Keratinocyte (primary cell): ENCODE data around the gene COQ7. TPM values are rescaled to one million over a fixed set of nuclear protein-coding genes. Genes with fewer than 3 reads are reported as not detected.

Source experiments
- DNase-seq: peaks from one replicate; pipeline ENCODE4 v3.0.0-alpha.2; 2011; ENCODE audit warnings: low read depth, missing footprints, low spot score
- FAIRE-seq: peaks from 2 replicates; lab custom pipeline; 2011; peaks lifted over from hg19 to GRCh38; lab: Jason Lieb, UNC
- H2AFZ ChIP-seq: 2 replicates; pipeline ENCODE4 v1.6.0; 2012; ENCODE audit warnings: low read length, control low read depth, inconsistent platforms; ENCODE audit not compliant: control insufficient read depth
- H3K27ac ChIP-seq: 2 replicates; pipeline ENCODE4 v1.5.1; 2011; ENCODE audit warnings: low read length; ENCODE audit not compliant: control insufficient read depth, insufficient read depth
- H3K27me3 ChIP-seq: 3 replicates; pipeline ENCODE4 v1.6.0; 2011; ENCODE audit warnings: low read length; ENCODE audit not compliant: control insufficient read depth, insufficient read depth; ENCODE audit errors: extremely low read depth
- H3K36me3 ChIP-seq, 2 experiments: 2 replicates in 1 of 2; 3 replicates in 1 of 2; pipeline ENCODE4 v1.5.1; 2011; ENCODE audit warnings: low read length in 2 of 2, mild to moderate bottlenecking in 1 of 2; ENCODE audit not compliant: control insufficient read depth in 2 of 2, insufficient read depth in 2 of 2; ENCODE audit errors: extremely low read depth in 1 of 2
- H3K4me1 ChIP-seq: 3 replicates; pipeline ENCODE4 v1.5.1; 2011; ENCODE audit warnings: low read length; ENCODE audit not compliant: control insufficient read depth, insufficient read depth; ENCODE audit errors: extremely low read depth
- H3K4me2 ChIP-seq: 3 replicates; pipeline ENCODE4 v1.6.0; 2011; ENCODE audit warnings: low read depth, low read length; ENCODE audit not compliant: control insufficient read depth, insufficient read depth; ENCODE audit errors: extremely low read depth
- H3K4me3 ChIP-seq, 3 experiments: fragments of 200-600 bp in 1 of 3; sonication (generic) in 1 of 3; 2 replicates in 2 of 3; 3 replicates in 1 of 3; pipeline ENCODE4 v1.5.1; 2011 to 2016; ENCODE audit warnings: low read length in 3 of 3, mild to moderate bottlenecking in 3 of 3, control low read depth in 2 of 3, inconsistent platforms in 1 of 3, low read depth in 1 of 3, mixed read lengths in 1 of 3, mixed run types in 1 of 3, moderate library complexity in 1 of 3; ENCODE audit not compliant: control insufficient read depth in 2 of 3, insufficient read depth in 2 of 3; ENCODE audit errors: extremely low read depth in 1 of 3
- H3K79me2 ChIP-seq: 2 replicates; pipeline ENCODE4 v1.6.0; 2012; ENCODE audit warnings: low read length; ENCODE audit not compliant: control insufficient read depth, insufficient read depth
- H3K9ac ChIP-seq: 3 replicates; pipeline ENCODE4 v1.6.0; 2011; ENCODE audit warnings: low read length; ENCODE audit not compliant: control insufficient read depth, insufficient read depth; ENCODE audit errors: extremely low read depth
- H3K9me1 ChIP-seq: 3 replicates; pipeline ENCODE4 v1.6.0; 2011; ENCODE audit warnings: low read length; ENCODE audit not compliant: control insufficient read depth, insufficient read depth; ENCODE audit errors: extremely low read depth
- H3K9me3 ChIP-seq: 2 replicates; pipeline ENCODE4 v1.5.1; 2012; ENCODE audit warnings: low read depth, low read length; ENCODE audit not compliant: control insufficient read depth
- H4K20me1 ChIP-seq: 3 replicates; pipeline ENCODE4 v1.6.0; 2011; ENCODE audit warnings: low read length; ENCODE audit not compliant: control insufficient read depth, insufficient read depth; ENCODE audit errors: extremely low read depth
- EZH2 ChIP-seq: IDR thresholded peaks from one replicate; pipeline ENCODE4 v1.6.1; 2012; ENCODE audit warnings: inconsistent platforms, mild to moderate bottlenecking, low read length, moderate library complexity
- dilution Hi-C: fragments of 300-500 bp; cut with MboI; formaldehyde crosslinking; loops from one replicate; pipeline ENCODE4 v1.7.0; 2020; ENCODE audit warnings: low sequenced_read_pairs; ENCODE audit not compliant: extremely low pct_ligation_motif_present
- polyA plus RNA-seq, 5 experiments: library from polyadenylated mRNA; depleted of rRNA in 3 of 5; stranded (reverse) in 3 of 5; stranded (forward) in 1 of 5; unstranded in 1 of 5; fragments of >200 nt; gene quantifications; 1 replicate in 1 of 5; 2 replicates in 3 of 5; 3 replicates in 1 of 5; pipeline versions ENCODE4 v1.2.1 to v1.2.3, GENCODE V29; 2011 to 2012; ENCODE audit warnings: missing spikeins in 2 of 5, low read depth in 1 of 5, low replicate concordance in 1 of 5
- TF ChIP-seq, protein P1 (sequence below), 3 experiments: IDR thresholded peaks in 1 of 3; conservative IDR thresholded peaks in 1 of 3; optimal IDR thresholded peaks in 1 of 3; 2 replicates in 2 of 3; 3 replicates in 1 of 3; pipeline versions ENCODE3 to v1.5.1; 2011; ENCODE audit warnings: low read length in 3 of 3, mild to moderate bottlenecking in 3 of 3, moderate library complexity in 2 of 3, control low read depth in 1 of 3, inconsistent platforms in 1 of 3; ENCODE audit not compliant: insufficient read depth in 2 of 3; ENCODE audit errors: extremely low read depth in 1 of 3

Gene COQ7
- polyA plus RNA-seq, 1 donor (not counting 4 experiments of a cell fraction or from before 2014, with no cell fraction given), result 11.0 TPM

- Histone ChIP-seq H3K9me3 (no peaks in the 10 kb centered on the region), H3K4me2 (no peak overlapping the region), H3K79me2 (no peaks in the 10 kb centered on the region), H2AFZ (no peak overlapping the region), H3K36me3 (peaks cover 13 to 15% of the 10 kb centered on the region in 2 experiments), H3K9me1 (no peaks in the 10 kb centered on the region), H3K4me3 (no peak overlapping the region), H3K27me3 (no peaks in the 10 kb centered on the region), H3K9ac (no peak overlapping the region), H3K4me1 (no peaks in the 10 kb centered on the region), H3K27ac (no peak overlapping the region), H4K20me1 (no peaks in the 10 kb centered on the region)
- FAIRE-seq (no peak), DNase-seq (no peak)
- TF ChIP-seq, protein P1, sequence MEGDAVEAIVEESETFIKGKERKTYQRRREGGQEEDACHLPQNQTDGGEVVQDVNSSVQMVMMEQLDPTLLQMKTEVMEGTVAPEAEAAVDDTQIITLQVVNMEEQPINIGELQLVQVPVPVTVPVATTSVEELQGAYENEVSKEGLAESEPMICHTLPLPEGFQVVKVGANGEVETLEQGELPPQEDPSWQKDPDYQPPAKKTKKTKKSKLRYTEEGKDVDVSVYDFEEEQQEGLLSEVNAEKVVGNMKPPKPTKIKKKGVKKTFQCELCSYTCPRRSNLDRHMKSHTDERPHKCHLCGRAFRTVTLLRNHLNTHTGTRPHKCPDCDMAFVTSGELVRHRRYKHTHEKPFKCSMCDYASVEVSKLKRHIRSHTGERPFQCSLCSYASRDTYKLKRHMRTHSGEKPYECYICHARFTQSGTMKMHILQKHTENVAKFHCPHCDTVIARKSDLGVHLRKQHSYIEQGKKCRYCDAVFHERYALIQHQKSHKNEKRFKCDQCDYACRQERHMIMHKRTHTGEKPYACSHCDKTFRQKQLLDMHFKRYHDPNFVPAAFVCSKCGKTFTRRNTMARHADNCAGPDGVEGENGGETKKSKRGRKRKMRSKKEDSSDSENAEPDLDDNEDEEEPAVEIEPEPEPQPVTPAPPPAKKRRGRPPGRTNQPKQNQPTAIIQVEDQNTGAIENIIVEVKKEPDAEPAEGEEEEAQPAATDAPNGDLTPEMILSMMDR (optimal IDR thresholded peaks at IDR 0.05 in 1 of 3, IDR thresholded peaks at IDR 0.05 in 1 of 3, conservative IDR thresholded peaks at IDR 0.05 in 1 of 3; ENCODE audit: extremely low read depth in 1 of 3, insufficient read depth in 2 of 3, low read length in 3 of 3), result no peak
- no peak for TF ChIP-seq EZH2
- dilution Hi-C loops, result no loop called here
Observed at GRCh38 chr16:19044769-19045168, 22.6 kb upstream of the COQ7 start.

- Histone ChIP-seq H3K36me3 (peaks cover 12 to 13% of the 10 kb centered on the region in 2 experiments), H3K4me2 (no peak overlapping the region), H3K9me3 (no peaks in the 10 kb centered on the region), H3K9me1 (no peaks in the 10 kb centered on the region), H3K79me2 (no peaks in the 10 kb centered on the region), H2AFZ (no peak overlapping the region), H3K9ac (no peak overlapping the region), H3K27ac (no peak overlapping the region), H3K27me3 (no peaks in the 10 kb centered on the region), H3K4me3 (no peak overlapping the region), H4K20me1 (no peaks in the 10 kb centered on the region), H3K4me1 (no peaks in the 10 kb centered on the region)
- TF ChIP-seq EZH2, result no peak
- TF ChIP-seq, protein P1 (optimal IDR thresholded peaks at IDR 0.05 in 1 of 3, IDR thresholded peaks at IDR 0.05 in 1 of 3, conservative IDR thresholded peaks at IDR 0.05 in 1 of 3; ENCODE audit: extremely low read depth in 1 of 3, insufficient read depth in 2 of 3, low read length in 3 of 3), result no peak
- DNase-seq, result no peak
- FAIRE-seq, result no peak
- dilution Hi-C loops, result no loop called here
Observed at GRCh38 chr16:19046062-19046461, 21.4 kb upstream of the COQ7 start.
